SK-N-SH (cell line): ENCODE results near the gene ZNF22.

ENCODE experiments used
- EZH2phosphoT487 ChIP-seq: fragments of 200-600 bp; sonication (generic); IDR thresholded peaks from 2 replicates; pipeline ENCODE4 v1.6.1; 2017; ENCODE audit warnings: low read depth, mixed run types, mild to moderate bottlenecking, antibody characterized with exemption, moderate library complexity, borderline replicate concordance
- TF ChIP-seq, protein P1 (sequence below): fragments of 200-600 bp; sonication (generic); IDR thresholded peaks from 2 replicates; pipeline ENCODE4 v1.6.1; 2017; ENCODE audit warnings: antibody characterized with exemption, mild to moderate bottlenecking, moderate library complexity

DNA sequence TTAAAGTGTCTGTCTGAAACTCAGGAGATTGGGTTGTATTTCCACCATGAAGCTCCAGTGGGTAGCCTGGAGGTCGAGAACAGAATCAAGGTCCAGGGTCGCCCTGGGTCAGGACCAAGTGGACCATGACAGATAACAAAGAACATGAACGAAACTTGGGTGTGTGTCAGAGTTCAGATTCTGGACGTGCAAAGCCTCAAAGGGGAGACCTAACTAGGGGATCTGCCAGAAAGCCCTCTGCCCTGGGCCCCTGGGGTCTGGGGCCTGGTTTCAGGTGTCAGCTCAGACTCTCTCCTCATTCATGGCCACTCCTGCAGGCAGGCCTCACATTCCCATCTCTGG is 39.5 kb upstream of the ZNF22 start:
- TF ChIP-seq, protein P1, sequence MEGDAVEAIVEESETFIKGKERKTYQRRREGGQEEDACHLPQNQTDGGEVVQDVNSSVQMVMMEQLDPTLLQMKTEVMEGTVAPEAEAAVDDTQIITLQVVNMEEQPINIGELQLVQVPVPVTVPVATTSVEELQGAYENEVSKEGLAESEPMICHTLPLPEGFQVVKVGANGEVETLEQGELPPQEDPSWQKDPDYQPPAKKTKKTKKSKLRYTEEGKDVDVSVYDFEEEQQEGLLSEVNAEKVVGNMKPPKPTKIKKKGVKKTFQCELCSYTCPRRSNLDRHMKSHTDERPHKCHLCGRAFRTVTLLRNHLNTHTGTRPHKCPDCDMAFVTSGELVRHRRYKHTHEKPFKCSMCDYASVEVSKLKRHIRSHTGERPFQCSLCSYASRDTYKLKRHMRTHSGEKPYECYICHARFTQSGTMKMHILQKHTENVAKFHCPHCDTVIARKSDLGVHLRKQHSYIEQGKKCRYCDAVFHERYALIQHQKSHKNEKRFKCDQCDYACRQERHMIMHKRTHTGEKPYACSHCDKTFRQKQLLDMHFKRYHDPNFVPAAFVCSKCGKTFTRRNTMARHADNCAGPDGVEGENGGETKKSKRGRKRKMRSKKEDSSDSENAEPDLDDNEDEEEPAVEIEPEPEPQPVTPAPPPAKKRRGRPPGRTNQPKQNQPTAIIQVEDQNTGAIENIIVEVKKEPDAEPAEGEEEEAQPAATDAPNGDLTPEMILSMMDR, result no peak
- no peak for TF ChIP-seq EZH2phosphoT487
